GM18517 (cell line): ENCODE results near the gene SEC16A.
A peak's percentile ranks its signal among the peaks of the same experiment; 100 is the strongest.

Experiments
- ATAC-seq: cut with Tn5 transposase; IDR thresholded peaks from one replicate; pipeline ENCODE4 v1.9.1; 2021; ENCODE audit warnings: mild to moderate bottlenecking, moderate library complexity; ENCODE audit not compliant: unreplicated experiment

SEC16A gene, protein sequence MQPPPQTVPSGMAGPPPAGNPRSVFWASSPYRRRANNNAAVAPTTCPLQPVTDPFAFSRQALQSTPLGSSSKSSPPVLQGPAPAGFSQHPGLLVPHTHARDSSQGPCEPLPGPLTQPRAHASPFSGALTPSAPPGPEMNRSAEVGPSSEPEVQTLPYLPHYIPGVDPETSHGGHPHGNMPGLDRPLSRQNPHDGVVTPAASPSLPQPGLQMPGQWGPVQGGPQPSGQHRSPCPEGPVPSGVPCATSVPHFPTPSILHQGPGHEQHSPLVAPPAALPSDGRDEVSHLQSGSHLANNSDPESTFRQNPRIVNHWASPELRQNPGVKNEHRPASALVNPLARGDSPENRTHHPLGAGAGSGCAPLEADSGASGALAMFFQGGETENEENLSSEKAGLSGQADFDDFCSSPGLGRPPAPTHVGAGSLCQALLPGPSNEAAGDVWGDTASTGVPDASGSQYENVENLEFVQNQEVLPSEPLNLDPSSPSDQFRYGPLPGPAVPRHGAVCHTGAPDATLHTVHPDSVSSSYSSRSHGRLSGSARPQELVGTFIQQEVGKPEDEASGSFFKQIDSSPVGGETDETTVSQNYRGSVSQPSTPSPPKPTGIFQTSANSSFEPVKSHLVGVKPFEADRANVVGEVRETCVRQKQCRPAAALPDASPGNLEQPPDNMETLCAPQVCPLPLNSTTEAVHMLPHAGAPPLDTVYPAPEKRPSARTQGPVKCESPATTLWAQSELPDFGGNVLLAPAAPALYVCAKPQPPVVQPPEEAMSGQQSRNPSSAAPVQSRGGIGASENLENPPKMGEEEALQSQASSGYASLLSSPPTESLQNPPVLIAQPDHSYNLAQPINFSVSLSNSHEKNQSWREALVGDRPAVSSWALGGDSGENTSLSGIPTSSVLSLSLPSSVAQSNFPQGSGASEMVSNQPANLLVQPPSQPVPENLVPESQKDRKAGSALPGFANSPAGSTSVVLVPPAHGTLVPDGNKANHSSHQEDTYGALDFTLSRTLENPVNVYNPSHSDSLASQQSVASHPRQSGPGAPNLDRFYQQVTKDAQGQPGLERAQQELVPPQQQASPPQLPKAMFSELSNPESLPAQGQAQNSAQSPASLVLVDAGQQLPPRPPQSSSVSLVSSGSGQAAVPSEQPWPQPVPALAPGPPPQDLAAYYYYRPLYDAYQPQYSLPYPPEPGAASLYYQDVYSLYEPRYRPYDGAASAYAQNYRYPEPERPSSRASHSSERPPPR (N-terminal part only)

DNA sequence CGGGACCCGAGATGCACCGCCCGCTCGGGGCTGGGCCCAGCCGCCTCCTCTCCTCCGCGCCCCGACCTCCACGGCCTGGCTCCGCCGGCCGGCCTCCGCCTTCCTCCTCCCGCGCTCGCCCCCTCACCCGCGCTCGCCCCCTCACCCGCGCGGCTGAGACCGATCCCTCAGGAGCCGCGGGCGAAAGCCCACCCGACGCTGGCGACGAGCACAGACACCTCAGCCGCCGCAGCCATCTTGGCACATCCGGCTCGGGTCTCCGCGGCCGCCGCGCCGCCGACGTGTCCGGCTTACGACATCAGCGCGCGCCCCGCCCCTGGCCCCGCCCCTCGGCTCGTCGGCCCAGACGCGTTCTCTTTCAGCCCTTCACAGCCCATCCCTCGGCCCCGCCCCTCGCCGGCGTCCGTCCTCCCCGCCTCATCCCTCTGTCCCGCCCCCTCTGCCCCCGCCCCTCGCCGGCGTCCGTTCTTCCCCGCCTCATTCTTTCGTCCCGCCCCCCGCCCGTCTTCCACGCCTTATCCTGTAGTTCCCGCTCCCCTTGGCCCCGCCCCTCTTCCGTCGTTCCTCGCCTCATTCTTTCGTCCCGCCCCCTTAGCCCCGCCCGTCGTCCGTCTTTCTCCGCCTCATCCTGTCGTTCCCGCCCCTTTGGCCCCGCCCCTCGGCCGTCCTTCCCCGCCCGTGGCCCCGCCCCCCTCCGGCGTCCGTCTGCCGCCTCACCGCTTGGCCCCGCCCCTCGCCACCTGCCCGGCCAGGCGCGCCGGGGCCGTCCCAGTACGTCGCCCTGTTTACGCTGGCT, at the start of gene SEC16A:
SEC16A (minus strand) TSS at position 248 of the 796 bp plus-strand sequence. CDS start 5,425 bp downstream, outside the sequence.
- peak; percentile 46 for ATAC-seq

- ATAC-seq: no peak
These were observed 49.3 kb upstream of the SEC16A start for GRCh38 chr9:136531904-136532798.

DNA sequence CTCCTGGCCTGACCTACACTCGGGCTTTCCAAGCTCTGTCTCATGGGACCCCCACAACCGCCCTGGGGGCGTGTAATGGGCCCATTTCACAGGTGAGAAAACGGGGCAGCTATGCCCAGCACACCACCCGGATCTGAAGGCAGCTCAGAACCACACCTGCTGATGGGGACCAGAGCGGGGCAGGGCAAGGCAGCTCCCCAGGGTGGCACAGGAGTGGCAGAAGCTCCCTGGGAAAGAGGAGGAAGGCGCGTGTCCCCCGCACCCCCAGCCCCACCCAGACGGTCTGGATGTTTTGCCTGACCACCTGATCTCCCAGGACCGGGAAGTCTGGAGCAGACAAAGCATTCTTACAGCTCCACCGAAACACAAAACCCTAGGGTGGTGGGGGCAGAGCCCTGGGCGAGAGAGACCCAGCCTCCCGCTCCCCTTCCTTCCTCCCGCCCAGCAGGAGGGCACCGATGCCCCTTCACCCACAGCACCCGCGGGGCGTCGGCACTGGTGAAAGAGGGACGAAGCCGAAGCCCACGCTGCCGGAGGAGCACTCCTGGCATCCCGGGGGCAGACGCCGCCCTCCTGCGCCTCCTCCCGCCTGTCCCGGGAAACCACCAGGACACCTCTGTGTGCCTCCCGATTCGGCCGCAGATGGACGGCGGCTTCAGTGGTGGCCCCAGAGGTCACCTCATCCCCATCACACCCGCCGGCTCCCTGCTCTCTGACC, 48.5 kb upstream of the SEC16A start:
- ATAC-seq: no peak

DNA sequence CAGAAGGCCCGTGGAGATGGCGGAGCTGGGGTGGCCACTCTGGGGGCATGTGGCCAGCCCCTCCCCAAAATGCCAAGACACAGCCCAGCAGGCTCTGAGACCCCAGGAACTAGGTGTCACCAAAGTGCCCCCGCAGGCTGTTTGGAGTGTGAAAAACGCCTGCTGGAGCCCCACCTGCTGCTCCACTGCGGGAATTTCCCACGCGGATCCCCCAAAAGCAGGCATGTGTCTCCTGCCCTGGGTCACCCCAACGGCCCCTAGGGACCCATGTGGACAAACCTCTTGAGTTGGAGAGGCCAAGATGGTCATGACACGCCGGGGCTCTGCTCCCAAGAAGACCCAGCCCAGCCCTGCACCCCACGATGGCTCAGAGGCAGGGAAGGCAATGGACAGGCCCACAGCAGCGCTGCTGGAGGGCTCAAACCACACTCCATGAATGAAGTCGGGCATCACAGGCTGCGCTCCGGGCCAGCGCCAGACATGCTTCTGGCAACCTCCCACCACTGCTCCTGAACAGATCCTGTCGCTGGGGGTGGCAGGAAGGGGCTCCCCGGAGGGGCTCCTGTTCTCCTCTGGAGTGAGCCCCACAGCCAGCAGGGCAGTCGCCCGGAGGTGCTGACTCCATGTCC, 47.7 kb upstream of the SEC16A start:
- no peak for ATAC-seq

GRCh38 chr9:136529516-136530460, 46.9 kb upstream of the SEC16A start:
- no peak for ATAC-seq

DNA sequence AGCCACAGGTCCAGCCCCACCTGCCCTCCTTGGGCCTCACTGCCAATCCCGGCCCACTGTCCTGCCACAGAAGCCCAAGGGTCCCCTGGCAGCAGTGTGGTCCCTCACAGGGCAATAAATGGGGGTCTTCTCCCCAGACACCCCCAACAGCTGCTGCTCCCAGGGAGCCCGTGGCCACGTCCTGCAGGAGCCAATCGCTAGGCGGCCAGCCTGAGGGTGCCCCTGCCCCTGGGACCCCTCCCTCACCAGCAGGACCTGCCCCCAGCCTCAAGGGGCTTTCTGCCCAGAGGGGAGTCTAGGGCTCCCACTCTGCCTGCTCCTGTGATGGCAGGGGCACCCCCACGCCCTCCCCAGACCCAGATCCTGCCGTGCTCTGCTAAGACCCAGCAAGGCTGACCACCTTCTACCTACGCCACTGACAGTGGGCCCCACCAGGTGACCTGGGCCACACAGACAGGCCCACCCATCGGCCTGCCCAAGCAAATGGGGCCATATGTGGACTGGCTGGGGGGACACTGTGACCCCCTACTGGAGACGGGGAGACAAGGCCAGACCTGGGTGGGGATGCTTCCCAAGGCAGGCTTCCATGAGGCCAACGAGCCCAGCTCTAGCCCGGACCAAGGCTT, 46.0 kb upstream of the SEC16A start:
- ATAC-seq: no peak

DNA sequence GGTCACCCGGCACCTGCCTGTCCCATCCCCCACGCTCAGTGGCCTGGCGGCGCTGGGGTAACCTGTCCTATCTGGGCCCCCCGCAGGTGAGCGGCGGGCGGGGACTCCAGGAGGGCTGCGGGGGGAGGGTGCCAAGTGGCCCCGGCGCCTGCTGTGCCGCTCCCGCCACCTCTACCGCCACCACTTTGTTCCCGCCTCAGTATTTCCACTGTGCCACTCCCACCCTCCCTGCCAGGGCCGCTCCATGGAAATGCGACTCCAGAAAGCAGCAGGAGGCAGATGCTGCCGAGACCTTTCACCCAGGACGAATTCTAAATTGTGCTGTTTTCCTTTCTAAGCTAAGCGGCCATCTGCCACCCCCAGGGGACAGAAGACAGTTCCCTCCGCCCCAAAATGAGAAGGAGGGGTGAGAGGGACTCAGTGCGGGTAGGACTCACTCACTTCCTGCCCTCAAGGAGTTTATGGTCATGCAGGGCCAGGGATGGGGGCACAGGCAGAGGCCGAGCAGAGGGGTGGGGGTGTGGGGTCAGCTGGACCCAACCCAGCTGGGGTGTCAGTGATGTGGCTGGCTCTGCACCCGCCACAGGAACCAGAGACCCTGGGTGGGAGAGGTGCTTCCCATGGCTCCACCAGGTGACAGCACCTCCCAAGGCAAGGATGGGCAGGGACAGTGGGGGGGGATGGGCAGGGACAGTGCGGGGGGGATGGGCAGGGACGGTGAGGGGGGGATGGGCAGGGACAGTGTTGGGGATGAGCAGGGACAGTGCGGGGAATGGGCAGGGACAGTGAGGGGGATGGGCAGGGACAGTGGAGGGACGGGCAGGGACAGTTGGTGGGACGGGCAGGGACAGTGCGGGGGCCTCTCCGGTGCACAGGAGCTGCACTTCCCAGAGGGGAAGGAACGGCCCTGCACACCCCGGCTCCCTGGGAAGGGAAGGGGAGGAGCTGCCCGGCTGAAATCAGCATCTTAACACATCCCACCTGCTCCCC, 45.2 kb upstream of the SEC16A start:
- ATAC-seq: no peak

DNA sequence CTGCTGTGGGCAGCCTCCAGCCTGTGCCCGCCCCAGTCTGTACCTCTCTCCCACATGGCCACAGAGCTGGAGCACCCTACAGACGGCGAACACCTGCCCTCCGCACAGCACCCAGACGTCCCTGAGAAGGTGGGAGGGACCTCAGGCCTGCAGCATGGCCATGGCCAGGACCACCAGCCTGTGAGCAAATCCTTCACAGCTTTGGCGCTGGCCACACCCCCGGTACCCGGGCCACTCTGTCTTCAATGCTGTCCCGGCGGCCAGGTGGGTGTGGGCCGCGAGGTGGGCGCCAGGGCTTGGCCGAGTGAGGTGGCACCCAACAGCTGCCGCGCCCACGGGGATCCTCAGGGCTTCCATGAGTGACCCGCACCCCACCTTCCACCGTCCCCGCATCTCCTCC, 44.3 kb upstream of the SEC16A start:
- ATAC-seq: no peak

- no peak for ATAC-seq
These were observed 43.8 kb upstream of the SEC16A start for GRCh38 chr9:136526625-136527066.

- no peak for ATAC-seq
These were observed 43.1 kb upstream of the SEC16A start for GRCh38 chr9:136525841-136526499.

- ATAC-seq: no peak
These were observed 42.4 kb upstream of the SEC16A start for GRCh38 chr9:136525207-136525606.

DNA sequence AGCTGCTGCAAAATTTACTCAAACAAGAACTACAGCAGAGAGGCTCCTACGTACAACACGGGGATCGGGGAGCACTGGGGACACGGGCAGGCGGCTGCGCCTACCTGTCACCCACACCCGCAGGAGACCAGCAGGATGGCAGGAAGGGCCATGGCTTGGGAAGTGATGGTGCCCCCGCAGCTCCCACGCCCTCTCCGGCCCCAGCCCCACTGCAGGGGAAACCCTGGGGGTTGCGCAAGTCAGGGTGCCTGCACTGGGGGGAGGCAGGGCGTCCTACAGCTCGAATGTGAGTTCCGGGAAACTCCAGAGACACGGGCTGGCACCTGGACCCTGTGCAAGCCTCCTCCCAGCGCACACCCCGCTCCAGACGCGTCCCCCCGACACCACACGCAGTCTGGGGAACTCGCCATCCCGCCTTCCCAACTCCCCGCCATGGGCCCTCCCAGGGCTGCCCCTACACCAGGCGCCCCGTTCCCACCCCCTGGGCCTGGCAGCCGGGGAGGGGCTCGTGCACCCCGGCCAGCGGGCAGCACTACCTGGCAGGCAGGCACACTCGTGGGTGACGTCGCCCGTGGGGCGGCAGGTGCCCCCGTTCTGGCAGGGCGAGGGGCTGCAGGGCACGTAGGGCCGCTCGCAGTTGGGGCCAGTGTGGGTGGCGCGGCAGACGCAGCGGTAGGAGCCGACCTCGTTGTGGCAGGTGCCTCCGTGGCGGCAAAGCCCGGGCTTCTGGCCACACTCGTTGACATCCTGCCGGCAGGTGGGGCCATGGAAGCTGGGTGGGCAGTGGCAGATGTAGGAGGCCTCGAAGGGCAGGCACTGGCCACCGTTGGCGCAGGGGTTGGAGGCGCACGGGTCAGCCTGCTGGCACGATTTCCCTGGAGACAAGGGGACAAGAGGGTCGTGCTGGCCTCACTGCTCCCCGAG, 39.7 kb upstream of the SEC16A start:
- no peak for ATAC-seq

DNA sequence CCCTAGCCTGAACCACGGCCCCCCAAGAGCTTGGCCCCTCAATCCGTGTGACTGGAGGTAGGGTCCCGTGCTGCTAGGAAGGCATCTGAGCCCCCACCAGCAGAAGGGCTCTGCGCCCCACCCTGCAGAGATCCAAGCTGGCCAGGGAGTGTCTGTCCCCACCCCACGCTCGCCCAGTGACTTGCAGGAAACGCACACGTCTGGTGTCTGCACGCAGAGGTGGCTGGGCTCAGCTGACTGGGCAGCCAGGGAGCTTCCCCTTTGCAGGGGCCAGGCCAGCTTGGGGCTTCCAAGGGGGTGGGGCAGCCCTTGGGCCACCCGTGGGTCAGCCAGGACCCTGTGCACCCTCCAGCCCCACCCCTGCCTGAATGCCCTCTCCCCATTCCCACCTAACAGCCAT, 38.7 kb upstream of the SEC16A start:
- ATAC-seq: no peak

DNA sequence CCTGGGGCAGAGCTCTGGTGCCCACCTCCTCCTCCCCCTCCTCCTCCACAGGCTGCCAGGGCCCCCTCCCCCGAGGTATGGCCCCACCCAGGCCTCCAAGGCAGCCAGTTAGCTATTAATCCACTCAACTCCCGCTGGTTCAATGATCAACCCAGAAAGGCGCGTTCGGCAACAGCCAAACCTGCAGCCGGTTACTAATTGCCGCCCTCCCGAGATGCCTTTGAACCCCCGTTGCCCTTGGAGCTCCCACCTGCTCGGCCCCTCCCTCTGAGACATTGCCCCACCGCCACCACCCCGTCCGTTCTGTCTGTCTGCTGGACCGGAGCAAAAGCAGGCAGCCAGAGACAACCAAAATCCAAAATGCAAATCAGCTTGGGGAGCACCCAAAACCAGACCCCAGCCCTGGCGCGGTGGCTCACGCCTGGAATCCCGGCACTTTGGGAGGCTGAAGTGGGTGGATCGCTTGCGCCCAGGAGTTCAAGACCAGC, 37.3 kb upstream of the SEC16A start:
- no peak for ATAC-seq
